HG03039 (cell line): Measurements from ENCODE around the gene CASZ1.

Source experiments
- ATAC-seq: cut with Tn5 transposase; IDR thresholded peaks from one replicate; pipeline ENCODE4 v1.9.1; 2021; ENCODE audit warnings: mild to moderate bottlenecking, moderate library complexity; ENCODE audit not compliant: unreplicated experiment

CASZ1 gene

GRCh38 chr1:10677491-10678391, 118.7 kb downstream of the CASZ1 start:
- ATAC-seq = no peak

DNA sequence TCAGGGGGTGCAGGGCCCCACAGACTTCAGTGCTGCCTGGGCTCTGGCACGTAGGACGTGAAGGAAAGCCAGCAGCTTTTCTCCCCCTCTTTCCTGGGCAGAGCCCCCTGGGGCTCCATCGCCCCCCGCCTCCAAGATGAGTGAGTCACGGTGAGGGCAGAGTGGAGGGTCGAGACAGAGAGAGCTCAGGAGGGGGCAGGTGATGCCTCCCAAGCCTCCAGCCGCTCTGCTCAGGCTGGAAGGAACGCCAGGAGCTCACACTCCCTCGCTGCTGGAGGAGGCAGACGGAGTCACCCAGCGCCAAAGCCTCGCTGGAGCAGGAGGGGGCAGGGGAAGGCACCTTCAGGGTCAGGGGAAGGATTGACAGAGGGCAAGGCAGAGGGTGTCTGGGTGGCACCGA, 119.5 kb downstream of the CASZ1 start:
- no peak for ATAC-seq

DNA sequence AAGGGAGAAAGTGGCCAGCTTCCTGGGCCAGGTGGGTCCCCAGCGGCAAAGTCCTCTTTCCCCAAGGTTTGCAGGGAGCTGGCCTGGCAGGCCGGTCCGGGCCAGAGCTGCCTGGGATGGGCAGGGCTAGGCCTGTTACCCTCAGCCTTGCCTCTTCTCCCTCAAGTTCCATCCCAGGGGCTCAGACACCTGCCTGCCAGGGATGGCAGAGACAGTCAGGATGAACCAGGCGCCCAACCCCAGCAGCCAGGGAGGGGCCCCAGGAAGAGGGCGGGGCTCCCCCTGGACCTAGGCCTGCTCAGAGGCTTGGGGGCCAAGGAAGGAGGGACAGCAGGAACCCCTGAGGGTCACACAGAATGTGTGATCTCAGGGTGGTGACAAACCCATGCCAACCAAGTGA, 120.6 kb downstream of the CASZ1 start:
- ATAC-seq = no peak

DNA sequence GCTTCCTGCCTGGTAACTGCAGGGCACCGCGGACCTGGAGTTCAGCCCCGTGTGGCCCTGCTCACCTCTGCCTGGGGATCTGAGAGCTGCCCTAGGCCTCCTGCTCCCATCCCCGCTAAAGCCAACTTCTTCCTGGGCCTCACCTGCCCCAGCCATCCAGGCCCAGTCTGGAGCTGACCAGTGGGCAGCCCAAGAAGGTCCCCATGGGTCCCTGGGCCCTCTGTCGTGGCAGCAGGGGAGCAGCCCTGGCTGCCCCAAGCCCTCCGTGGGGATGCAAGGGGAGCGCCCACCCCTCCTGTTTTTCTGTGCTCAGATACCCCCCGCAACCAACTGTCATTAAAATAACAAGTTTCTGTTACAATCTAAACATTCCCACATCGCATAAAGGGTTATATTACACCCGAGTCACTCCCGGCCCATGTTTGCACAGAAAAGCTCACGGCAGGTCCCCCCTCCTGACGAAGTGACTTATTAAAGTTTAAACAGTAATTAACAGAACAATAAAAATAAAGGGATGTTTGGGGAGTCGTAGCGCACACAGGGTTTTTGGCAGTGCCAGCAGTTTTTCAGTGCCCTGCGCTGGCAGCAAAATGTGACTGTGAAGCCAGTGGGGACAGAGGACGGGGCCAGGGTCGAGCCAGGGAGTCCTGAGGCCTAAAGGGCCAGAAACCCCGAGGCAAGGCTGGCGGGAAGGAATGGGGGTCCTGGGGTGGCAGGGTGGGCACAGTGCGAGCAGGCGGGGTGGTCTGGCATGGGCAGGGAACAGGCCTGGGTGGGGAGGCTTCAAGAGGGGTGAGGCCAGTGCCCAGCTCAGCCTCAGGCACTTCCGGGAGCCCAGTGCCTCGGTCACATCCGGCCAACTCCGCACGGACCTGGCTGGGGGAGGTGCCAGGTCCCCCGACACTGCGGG, 121.5 kb downstream of the CASZ1 start:
- ATAC-seq = no peak

DNA sequence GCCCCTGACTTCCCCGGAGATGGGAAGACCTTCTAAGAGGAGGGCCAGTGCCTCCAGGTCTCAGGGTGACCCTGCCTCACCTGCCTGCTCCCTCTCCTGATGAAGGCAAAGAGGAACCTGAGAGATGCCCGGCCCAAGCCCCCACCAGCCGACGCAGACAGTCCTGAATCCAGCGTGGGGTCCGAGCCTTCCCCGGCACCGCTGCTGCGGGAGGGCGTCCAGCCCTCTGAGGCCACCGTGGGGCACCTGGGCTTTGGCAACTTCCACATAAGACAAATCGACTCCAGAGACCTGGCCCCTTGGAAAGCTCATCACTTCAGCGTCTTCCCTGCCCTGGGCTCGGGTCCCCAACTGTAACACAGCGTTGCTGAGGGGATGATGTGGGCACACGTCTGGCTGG, 122.2 kb downstream of the CASZ1 start:
- ATAC-seq = no peak

DNA sequence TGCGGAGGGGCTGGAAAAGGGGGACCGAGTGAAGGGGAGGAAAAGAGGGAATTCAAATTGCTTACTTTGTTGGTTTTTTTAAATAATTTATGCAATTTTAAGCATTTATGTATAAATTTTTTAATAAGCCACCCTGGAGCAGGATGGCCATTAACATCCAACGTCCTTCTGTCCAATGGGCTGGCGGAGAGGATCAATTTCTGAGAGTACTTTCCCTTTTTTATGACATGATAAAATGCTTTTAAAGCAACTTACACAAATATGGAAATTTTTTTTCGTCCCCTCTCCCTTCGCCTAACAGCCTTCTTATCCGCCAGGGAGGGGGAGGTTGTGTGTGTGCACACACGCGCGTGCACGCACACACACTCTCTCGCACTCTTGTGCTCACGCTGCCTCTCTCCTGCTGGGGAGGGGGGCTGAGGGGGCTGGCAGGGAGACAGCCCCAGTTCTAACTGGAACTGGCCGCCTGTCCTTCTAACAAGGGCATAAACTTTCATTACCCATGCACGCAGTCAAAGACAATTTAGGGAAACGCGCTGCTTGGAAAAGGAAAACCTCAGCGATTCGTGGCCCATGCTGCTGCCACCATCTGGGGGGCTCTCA, 123.2 kb downstream of the CASZ1 start:
- no peak for ATAC-seq

- ATAC-seq = no peak
Measured at GRCh38 chr1:10672343-10673050, 123.9 kb downstream of the CASZ1 start.

GRCh38 chr1:10671622-10672342, 124.7 kb downstream of the CASZ1 start:
- no peak for ATAC-seq

GRCh38 chr1:10671090-10671489, 125.4 kb downstream of the CASZ1 start:
- no peak for ATAC-seq

DNA sequence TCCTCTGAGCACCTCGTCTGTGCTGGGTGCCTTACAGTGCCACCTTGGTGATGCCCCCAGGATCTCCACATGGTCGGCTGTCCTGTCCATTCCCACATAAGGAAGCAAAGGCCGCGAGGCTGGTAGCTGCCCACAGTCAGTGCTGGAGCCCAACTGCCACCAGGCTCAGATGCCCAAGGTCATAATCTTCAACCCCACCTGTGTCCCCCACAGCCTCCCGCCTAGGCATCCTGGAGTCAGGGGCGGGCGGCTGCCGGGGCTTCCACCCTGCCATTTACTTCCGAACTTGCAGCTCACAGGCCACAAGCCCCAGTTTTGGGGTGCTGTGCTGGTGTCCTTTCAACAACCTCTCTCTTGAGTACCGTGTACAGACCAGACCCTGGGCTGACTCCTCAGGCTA, 126.3 kb downstream of the CASZ1 start:
- no peak for ATAC-seq

- ATAC-seq = no peak
Measured at GRCh38 chr1:10669570-10669969, 126.9 kb downstream of the CASZ1 start.

DNA sequence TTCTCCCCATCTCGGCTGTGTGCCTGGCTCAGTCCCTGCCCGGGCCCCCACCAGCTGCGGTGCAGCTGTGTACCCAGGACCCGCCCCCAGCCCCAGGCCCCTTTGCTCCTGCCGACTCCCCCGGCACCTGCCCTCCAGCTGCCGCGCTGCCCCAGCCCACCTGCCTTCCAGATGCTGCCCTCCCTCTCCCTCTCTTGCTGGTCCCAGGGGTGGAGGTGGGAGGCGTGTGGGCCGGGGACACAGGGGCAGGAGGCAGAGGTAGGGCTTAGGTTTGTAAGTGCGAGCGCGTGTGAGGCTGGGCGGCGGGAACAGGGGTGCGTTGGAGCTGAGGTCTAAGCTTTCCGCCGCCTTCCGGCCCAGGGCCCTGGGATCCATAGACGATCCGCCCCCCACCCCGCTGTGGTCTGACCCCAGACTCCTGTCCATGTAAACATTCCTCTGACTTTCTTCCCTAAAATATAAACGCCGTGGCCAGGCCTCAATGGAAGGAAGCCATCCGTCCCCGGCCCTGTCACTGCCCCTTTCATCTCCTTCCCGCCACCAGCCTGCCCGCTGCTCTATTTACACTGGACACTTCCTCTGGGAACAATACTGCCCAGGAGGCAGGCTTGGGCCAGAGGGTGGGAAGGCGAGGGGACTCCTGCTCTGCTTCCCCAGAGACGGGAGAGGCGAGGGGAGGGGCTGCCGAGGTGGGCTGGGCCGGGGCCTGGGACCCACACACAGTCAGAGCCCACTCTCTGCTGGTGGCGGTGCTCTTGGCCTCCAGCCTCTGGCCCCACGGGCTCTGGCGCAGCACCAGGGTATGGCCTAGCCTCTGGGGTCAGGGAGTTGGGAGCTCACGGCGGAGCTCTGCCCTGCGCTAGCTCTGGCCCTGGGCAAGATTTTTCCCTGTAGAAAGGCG, 128.3 kb downstream of the CASZ1 start:
- no peak for ATAC-seq

DNA sequence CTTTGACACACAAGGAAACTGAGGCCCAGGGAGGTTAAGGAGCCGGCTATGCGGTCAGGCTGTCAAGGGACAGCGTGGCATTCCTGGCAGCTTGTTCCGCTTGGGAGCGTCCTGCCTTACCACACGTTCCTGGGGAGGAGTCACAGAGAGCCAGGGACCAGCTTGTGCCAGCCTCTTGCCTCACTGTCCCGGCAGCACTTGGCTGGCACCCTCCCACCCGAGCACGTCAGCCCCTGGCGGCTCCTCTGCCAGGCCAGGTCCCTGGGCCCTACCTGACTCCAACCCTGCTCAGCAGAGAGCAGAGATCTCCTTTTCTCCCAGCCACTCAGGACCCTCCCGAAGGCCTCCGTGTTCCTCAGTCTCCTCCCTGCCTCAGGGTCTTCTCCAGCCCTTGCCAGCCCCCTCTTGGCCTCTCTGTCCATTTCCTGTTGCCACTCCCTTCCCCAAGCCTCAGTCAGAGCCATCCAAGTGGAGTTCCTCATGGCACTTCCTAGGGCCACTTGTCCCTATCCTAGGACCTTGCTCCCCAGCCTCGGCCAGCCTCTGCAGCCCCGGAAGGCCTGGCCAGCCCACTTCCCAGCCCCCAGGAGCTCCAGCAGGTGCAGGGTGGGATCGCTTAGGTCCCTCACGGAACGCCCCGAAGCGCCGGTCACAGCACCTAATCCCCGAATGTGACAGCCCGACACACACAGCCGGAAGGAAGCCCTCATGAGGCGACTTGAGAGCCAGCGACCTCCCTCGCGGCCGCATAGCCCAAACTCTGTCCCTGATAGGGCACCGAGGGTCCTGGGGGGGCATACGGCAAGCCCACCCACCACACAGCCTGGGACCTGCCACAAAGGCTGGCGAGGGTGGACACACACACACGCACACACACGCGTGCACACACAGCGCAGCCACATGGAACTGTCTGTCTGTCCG, 130.3 kb downstream of the CASZ1 start:
- ATAC-seq = no peak

DNA sequence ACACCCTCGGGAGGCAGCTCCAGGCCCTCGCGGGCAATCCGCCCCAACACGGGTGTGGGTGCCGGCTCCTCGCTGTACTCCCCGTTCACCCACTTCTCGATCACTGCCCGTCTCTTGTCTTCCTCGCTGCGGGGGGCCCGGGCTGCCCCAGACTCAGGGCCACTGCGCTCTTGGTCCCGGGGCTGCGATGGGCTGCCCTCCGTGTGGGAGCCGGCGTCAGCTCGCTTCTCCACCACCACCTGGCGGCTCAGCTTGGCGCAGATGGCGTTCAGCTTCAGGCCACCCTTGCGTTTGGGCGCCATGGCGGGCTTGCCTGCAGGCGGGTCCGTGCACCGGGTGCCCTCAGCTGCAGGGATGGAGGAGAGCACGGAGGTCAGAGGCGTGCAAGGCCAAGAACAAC, 131.2 kb downstream of the CASZ1 start:
- no peak for ATAC-seq

- ATAC-seq = no peak
Measured at GRCh38 chr1:10664251-10664650, 132.2 kb downstream of the CASZ1 start.

DNA sequence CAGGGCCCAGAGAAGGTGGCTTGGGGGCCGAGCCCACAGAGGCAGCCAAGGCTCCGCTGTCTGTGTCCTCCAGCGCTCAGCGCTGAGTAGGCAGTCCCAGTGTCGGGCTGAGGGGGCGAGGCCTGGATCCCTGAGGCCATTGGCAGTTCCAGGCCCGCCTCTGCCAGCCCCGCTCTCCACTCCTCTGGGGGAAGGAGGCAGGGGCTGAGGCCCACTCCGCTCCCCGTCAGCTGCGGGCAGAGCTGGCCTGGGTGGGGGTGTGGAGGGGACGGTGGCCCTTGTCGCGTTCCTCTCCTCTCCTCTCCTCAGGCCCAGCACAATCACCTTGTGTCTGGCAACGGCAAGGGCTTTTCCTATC, 132.8 kb downstream of the CASZ1 start:
- ATAC-seq = no peak

- ATAC-seq = no peak
Measured at GRCh38 chr1:10662824-10663677, 133.4 kb downstream of the CASZ1 start.
